Panc1 (cell line): ENCODE results near the gene ABTB2. TPM values are rescaled to one million over a fixed set of nuclear protein-coding genes. Genes with fewer than 3 reads are reported as not detected.

Experiments used
- ATAC-seq: fragments of 200-7000 bp; cut with Tn5 transposase; 2 replicates; pipeline ENCODE4 v1.9.1; 2020; ENCODE audit warnings: mild to moderate bottlenecking, moderate library complexity
- BruUV-seq: library from RNA; stranded (reverse); fragments of 400-500 nt; replicated peaks from 2 replicates; lab custom pipeline; 2021; lab: Mats Ljungman, UMichigan
- CTCF ChIA-PET: fragments of 300-600 bp; sonication (Branson Sonifier 250); formaldehyde crosslinking; loops from one replicate; lab custom pipeline; 2022; ENCODE audit warnings: antibody characterized with exemption; lab: Charles Lee
- POLR2A ChIA-PET: fragments of 300-600 bp; sonication (Branson Sonifier 250); formaldehyde crosslinking; loops from one replicate; lab custom pipeline; 2022; ENCODE audit warnings: antibody characterized with exemption; lab: Charles Lee
- DNase-seq: peaks from one replicate; pipeline ENCODE4 v3.0.0-alpha.2; 2010; ENCODE audit warnings: low read depth, low spot score
- H3K27ac ChIP-seq: 2 replicates; pipeline ENCODE4 v1.5.1; 2011; ENCODE audit warnings: mild to moderate bottlenecking, low read length, inconsistent platforms
- H3K27me3 ChIP-seq: fragments of 200-500 bp; sonication (Bioruptor generic); 2 replicates; pipeline ENCODE4 v1.6.0; 2014; ENCODE audit warnings: low read length, inconsistent platforms; ENCODE audit not compliant: control insufficient read depth, insufficient read depth
- H3K36me3 ChIP-seq: fragments of 200-500 bp; sonication (Bioruptor generic); 2 replicates; pipeline ENCODE4 v1.5.1; 2014; ENCODE audit warnings: inconsistent platforms, mild to moderate bottlenecking, low read length, moderate library complexity; ENCODE audit not compliant: control insufficient read depth, insufficient read depth
- H3K4me1 ChIP-seq: 2 replicates; pipeline ENCODE4 v1.5.1; 2011; ENCODE audit warnings: inconsistent platforms, mild to moderate bottlenecking, low read length, moderate library complexity; ENCODE audit not compliant: control insufficient read depth, insufficient read depth
- H3K4me3 ChIP-seq, 2 experiments: 2 replicates each; pipeline ENCODE4 v1.5.1; 2011 to 2012; ENCODE audit warnings: low read depth in 2 of 2, low read length in 2 of 2, mild to moderate bottlenecking in 2 of 2, inconsistent platforms in 1 of 2, moderate library complexity in 1 of 2
- H3K9me3 ChIP-seq: fragments of 200-500 bp; sonication (Bioruptor generic); 2 replicates; pipeline ENCODE4 v1.5.1; 2014; ENCODE audit warnings: low read depth, mild to moderate bottlenecking, inconsistent platforms, low read length, moderate library complexity; ENCODE audit not compliant: control insufficient read depth, insufficient read depth
- CTCF ChIP-seq: fragments of 450-650 bp; IDR thresholded peaks from 2 replicates; pipeline ENCODE4 v1.5.1; 2017; ENCODE audit warnings: mild to moderate bottlenecking
- POLR2AphosphoS5 ChIP-seq: IDR thresholded peaks from 2 replicates; pipeline ENCODE4 v1.6.1; 2012; ENCODE audit warnings: mild to moderate bottlenecking, low read depth, low read length, moderate library complexity
- REST ChIP-seq, 2 experiments: IDR thresholded peaks; 2 replicates each; pipeline ENCODE4 v1.6.1; 2011 to 2012; ENCODE audit warnings: low read depth in 2 of 2, control low read depth in 1 of 2, low read length in 1 of 2, mild to moderate bottlenecking in 1 of 2, moderate library complexity in 1 of 2; ENCODE audit not compliant: insufficient read depth in 1 of 2
- SIN3A ChIP-seq: IDR thresholded peaks from 2 replicates; pipeline ENCODE4 v1.6.1; 2012; ENCODE audit warnings: low read depth, mild to moderate bottlenecking, low read length, moderate library complexity, borderline replicate concordance; ENCODE audit not compliant: insufficient read depth
- TCF7L2 ChIP-seq: IDR thresholded peaks from 2 replicates; pipeline ENCODE4 v1.6.1; 2011; ENCODE audit warnings: mild to moderate bottlenecking, low read depth, low read length, inconsistent platforms
- in situ Hi-C: cut with HindIII; loops from 2 replicates; pipeline ENCODE4 v1.10.0; 2016; ENCODE audit warnings: low sequenced_read_pairs, low pct_unique_long_range_greater_than_20kb
- intact Hi-C: fragments of 100-400 bp; cut with micrococcal nuclease; formaldehyde crosslinking; loops from one replicate; pipeline ENCODE4 v1.10.0; 2022; ENCODE audit not compliant: unreplicated experiment
- total RNA-seq: library from RNA; stranded (reverse); gene quantifications from one replicate; pipeline ENCODE4 v1.2.1, GENCODE V29; 2021; ENCODE audit not compliant: unreplicated experiment

ABTB2 gene
- total RNA-seq, 1 experiment from 2014 or later: 22.7 TPM

GRCh38 chr11:34340653-34341052 lies 17.2 kb downstream of the ABTB2 start:
- ATAC-seq: no peak
- Histone ChIP-seq H3K27me3 (no peaks in the 10 kb centered on the region), H3K36me3 (no peaks in the 10 kb centered on the region), H3K4me1 (peaks cover 48% of the 10 kb centered on the region), H3K4me3 (no peak overlapping the region), H3K27ac (no peak overlapping the region), H3K9me3 (no peaks in the 10 kb centered on the region)
- in situ Hi-C loops: no loop called here
- TF ChIP-seq POLR2AphosphoS5 (no peak), TCF7L2 (no peak), REST (IDR thresholded peaks at IDR 0.05; ENCODE audit: insufficient read depth in 1 of 2, low read depth in 2 of 2, low read length in 1 of 2) (no peak), SIN3A (no peak), CTCF (no peak)
- POLR2A ChIA-PET: no interaction called here
- BruUV-seq: no TSS peak
- CTCF ChIA-PET: no interaction called here
- intact Hi-C loops: no loop called here
- DNase-seq: no peak

- in situ Hi-C loops: no loop called here
- Histone ChIP-seq H3K36me3 (no peaks in the 10 kb centered on the region), H3K4me1 (peaks cover 40% of the 10 kb centered on the region), H3K9me3 (no peaks in the 10 kb centered on the region), H3K27ac (no peak overlapping the region), H3K27me3 (no peaks in the 10 kb centered on the region), H3K4me3 (no peak overlapping the region)
- TF ChIP-seq POLR2AphosphoS5 (no peak), REST (IDR thresholded peaks at IDR 0.05; ENCODE audit: insufficient read depth in 1 of 2, low read depth in 2 of 2, low read length in 1 of 2) (no peak), TCF7L2 (no peak), SIN3A (no peak), CTCF (no peak)
- ATAC-seq: no peak
- POLR2A ChIA-PET: no interaction called here
- TSS peak; percentile 30 for BruUV-seq
- CTCF ChIA-PET: no interaction called here
- DNase-seq: no peak
- intact Hi-C loops: no loop called here
These were observed 18.4 kb downstream of the ABTB2 start for GRCh38 chr11:34339149-34340064.
